Stimulated activated CD4-positive, alpha-beta T cell treated with anti-CD3 and anti-CD28 coated beads, Interleukin-1b, Interleukin-23, amount 100 ng/mL, for 48 hours (primary cell): ENCODE measurements around the gene F2RL1.
"Not testable (repeated sequence)": the region's sequence is repeated elsewhere in the genome, so short reads cannot be mapped to it uniquely, and the experiment has no call there.

Experiments
- DNase-seq: peaks from one replicate; pipeline ENCODE4 v3.0.0-alpha.2; 2020

F2RL1 gene

GRCh38 chr5:76807296-76807695 is 11.5 kb upstream of the F2RL1 start:
- DNase-seq: no peak

- no peak for DNase-seq
These were observed 10.6 kb upstream of the F2RL1 start for GRCh38 chr5:76808141-76808691.

- DNase-seq: no peak
These were observed 9.7 kb upstream of the F2RL1 start for GRCh38 chr5:76809141-76809540.

- no peak for DNase-seq
These were observed 8.6 kb upstream of the F2RL1 start for GRCh38 chr5:76810236-76810635.

- no peak for DNase-seq
These were observed 7.6 kb upstream of the F2RL1 start for GRCh38 chr5:76811214-76811613.

- DNase-seq: not testable (repeated sequence)
These were observed 6.6 kb upstream of the F2RL1 start for GRCh38 chr5:76812209-76812608.

- no peak for DNase-seq
These were observed 4.8 kb upstream of the F2RL1 start for GRCh38 chr5:76813982-76814562.

- DNase-seq: no peak
These were observed 2.6 kb upstream of the F2RL1 start for GRCh38 chr5:76816110-76816831.

- no peak for DNase-seq
These were observed 1.2 kb downstream of the F2RL1 start for GRCh38 chr5:76819851-76820525.

GRCh38 chr5:76820526-76820890 is 1.7 kb downstream of the F2RL1 start:
- no peak for DNase-seq

- no peak for DNase-seq
These were observed 2.3 kb downstream of the F2RL1 start for GRCh38 chr5:76821136-76821535.

- not testable (repeated sequence) for DNase-seq
These were observed 3.4 kb downstream of the F2RL1 start for GRCh38 chr5:76822105-76822731.

- not testable (repeated sequence) for DNase-seq
These were observed 7.6 kb downstream of the F2RL1 start for GRCh38 chr5:76826416-76826815.

- DNase-seq: no peak
These were observed 12.3 kb downstream of the F2RL1 start for GRCh38 chr5:76831110-76831452.

- DNase-seq: no peak
These were observed 17.4 kb downstream of the F2RL1 start for GRCh38 chr5:76836181-76836580.

- DNase-seq: no peak
These were observed 17.8 kb downstream of the F2RL1 start for GRCh38 chr5:76836585-76836984.

GRCh38 chr5:76838481-76839261 is 19.8 kb downstream of the F2RL1 start:
- DNase-seq: no peak

- DNase-seq: no peak
These were observed 22.5 kb downstream of the F2RL1 start for GRCh38 chr5:76841361-76841760.

- no peak for DNase-seq
These were observed 27.1 kb downstream of the F2RL1 start for GRCh38 chr5:76845890-76846289.

- DNase-seq: peak; percentile 58
These were observed 30.8 kb downstream of the F2RL1 start, which contains the start of gene S100Z for GRCh38 chr5:76849419-76850291. Gene S100Z, plus strand, starts transcription at chr5:76850014. Its CDS starts 25,346 bp downstream, at chr5:76875360.

GRCh38 chr5:76850543-76851145 is 31.8 kb downstream of the F2RL1 start:
- no peak for DNase-seq
